Measurements from ENCODE around the gene RNF144A.
A peak's percentile ranks its signal among the peaks of the same experiment; 100 is the strongest.

Gene RNF144A

GRCh38 chr2:6958616-6959235 lies 41.5 kb downstream of the RNF144A start:
- no peak for TF ChIP-seq CTCF (IDR thresholded peaks at IDR 0.05; ENCODE audit: low read depth, low read length)
- Histone ChIP-seq H3K4me3 (ENCODE audit: low read depth, low read length) (peak overlapping the region; percentile 35), H3K27ac (peak overlapping the region; percentile 90), H3K36me3 (no peaks in the 10 kb centered on the region; the same call in 1 of the 2 replicates), H3K9me3 (ENCODE audit: severe bottlenecking) (no peaks in the 10 kb centered on the region), H3K27me3 (ENCODE audit: insufficient read depth, low read depth, severe bottlenecking) (no peaks in the 10 kb centered on the region)
- DNase-seq = no peak

GRCh38 chr2:6959751-6960150 lies 42.5 kb downstream of the RNF144A start:
- no peak for TF ChIP-seq CTCF (IDR thresholded peaks at IDR 0.05; ENCODE audit: low read depth, low read length)
- peak overlapping the region; percentile 90 for H3K27ac ChIP-seq
- no peak overlapping the region for H3K4me3 ChIP-seq (ENCODE audit: low read depth, low read length)
- peak; percentile 44 for DNase-seq
- H3K9me3 ChIP-seq (ENCODE audit: severe bottlenecking) = no peaks in the 10 kb centered on the region
- no peaks in the 10 kb centered on the region; the same call in none of the 2 replicates for H3K36me3 ChIP-seq
- no peaks in the 10 kb centered on the region for H3K27me3 ChIP-seq (ENCODE audit: insufficient read depth, low read depth, severe bottlenecking)

GRCh38 chr2:6960659-6961058 lies 43.4 kb downstream of the RNF144A start:
- Histone ChIP-seq H3K4me3 (ENCODE audit: low read depth, low read length) (no peak overlapping the region), H3K27ac (peak overlapping the region; percentile 90), H3K27me3 (ENCODE audit: insufficient read depth, low read depth, severe bottlenecking) (no peaks in the 10 kb centered on the region), H3K9me3 (ENCODE audit: severe bottlenecking) (no peaks in the 10 kb centered on the region), H3K36me3 (no peaks in the 10 kb centered on the region; the same call in none of the 2 replicates)
- no peak for DNase-seq
- TF ChIP-seq CTCF (IDR thresholded peaks at IDR 0.05; ENCODE audit: low read depth, low read length) = no peak

GRCh38 chr2:6963727-6964126 lies 46.5 kb downstream of the RNF144A start:
- TF ChIP-seq CTCF (IDR thresholded peaks at IDR 0.05; ENCODE audit: low read depth, low read length) = no peak
- Histone ChIP-seq H3K36me3 (no peaks in the 10 kb centered on the region; the same call in none of the 2 replicates), H3K4me3 (ENCODE audit: low read depth, low read length) (no peak overlapping the region), H3K27me3 (ENCODE audit: insufficient read depth, low read depth, severe bottlenecking) (no peaks in the 10 kb centered on the region), H3K27ac (no peak overlapping the region), H3K9me3 (ENCODE audit: severe bottlenecking) (no peaks in the 10 kb centered on the region)
- DNase-seq = no peak

- Histone ChIP-seq H3K27ac (no peak overlapping the region), H3K27me3 (ENCODE audit: insufficient read depth, low read depth, severe bottlenecking) (no peaks in the 10 kb centered on the region), H3K9me3 (ENCODE audit: severe bottlenecking) (no peaks in the 10 kb centered on the region), H3K4me3 (ENCODE audit: low read depth, low read length) (no peak overlapping the region), H3K36me3 (peaks cover 7% of the 10 kb centered on the region)
- no peak for DNase-seq
- no peak for TF ChIP-seq CTCF (IDR thresholded peaks at IDR 0.05; ENCODE audit: low read depth, low read length)
Observed at GRCh38 chr2:6965071-6965795, 48.0 kb downstream of the RNF144A start.

Data from WERI-Rb-1 (cell line).